SKM-1 (cell line): Measurements from ENCODE around the gene USP44.
"Not testable (repeated sequence)": the region's sequence is repeated elsewhere in the genome, so short reads cannot be mapped to it uniquely, and the experiment has no call there.

ENCODE experiments used
- DNase-seq: peaks from one replicate; lab custom pipeline; 2025; ENCODE audit not compliant: unreplicated experiment; lab: John Stamatoyannopoulos, UW

USP44 gene

DNA sequence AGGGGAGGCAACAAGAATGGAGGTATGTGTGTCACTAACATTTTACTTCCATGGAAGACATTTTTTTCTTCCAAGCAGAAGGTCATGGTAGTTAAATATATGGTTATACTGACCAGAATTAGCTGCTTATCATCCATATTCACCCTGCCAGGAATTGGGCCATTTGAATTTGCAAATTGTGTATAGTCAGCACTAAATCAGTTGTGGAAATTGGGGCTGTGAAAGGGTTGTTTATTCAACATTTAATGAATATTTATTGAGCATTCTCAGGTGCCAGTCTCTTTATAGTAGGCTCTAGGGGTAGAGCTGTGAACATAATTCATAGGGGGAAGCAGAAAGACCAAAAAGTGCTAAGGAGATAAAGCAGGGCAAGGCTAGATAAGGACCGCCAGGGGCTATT, 39.3 kb downstream of the USP44 start:
- DNase-seq: no peak

DNA sequence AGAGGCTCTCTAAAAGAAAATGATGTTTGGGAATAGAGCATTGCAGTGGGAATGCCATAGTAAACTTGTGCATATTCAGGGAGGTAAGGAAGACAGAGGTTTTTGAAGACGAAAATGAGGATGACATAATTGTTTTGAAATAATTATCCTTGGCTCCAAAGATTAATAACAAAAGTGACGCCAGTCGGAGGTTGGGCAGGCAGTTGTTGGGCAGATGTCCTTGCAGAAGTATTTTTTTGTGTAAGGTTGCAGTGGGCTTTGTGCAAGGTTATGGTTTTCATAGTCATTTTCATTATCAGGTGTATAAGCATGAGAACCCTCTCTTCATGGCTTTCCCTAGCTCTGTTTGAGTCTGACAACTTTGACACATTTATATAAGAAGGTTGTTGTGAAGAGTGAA, 42.0 kb downstream of the USP44 start:
- no peak for DNase-seq

DNA sequence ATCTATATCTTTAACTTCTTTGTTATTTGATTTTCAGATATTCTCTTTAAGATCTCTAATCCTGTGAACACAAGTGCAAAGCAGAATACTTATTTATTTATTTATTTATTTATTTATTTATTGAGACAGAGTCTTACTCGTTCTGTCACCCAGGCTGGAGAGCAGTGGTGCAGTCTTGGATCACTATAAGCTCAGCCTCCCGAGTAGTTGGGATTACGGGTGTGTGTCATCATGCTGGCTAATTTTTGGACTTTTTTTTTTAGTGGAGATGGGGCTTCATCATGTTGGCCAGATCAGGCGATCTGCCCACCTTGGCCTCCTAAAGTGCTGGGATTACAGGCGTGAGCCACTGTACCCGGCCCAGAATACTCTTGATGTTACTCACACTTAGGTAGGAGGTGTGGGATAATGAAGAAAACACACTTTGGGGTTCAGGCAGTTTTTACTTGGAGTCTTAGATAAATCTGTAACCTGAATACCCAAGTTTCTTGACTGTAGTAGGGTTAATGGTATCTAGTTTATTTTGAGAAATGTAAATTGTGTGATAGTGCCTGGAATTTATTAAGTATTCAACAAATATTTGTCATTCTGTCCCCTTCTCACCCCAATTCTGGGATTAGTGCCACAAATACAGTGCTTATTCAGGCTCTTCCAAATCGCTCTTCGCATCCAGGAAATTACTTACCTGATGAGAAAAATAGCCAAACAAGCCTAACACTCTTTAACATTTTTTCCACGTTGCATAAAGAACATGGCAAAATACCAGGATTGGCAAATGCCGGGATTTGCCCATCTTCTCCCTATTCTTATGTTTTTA, 44.4 kb downstream of the USP44 start:
- no peak for DNase-seq

DNA sequence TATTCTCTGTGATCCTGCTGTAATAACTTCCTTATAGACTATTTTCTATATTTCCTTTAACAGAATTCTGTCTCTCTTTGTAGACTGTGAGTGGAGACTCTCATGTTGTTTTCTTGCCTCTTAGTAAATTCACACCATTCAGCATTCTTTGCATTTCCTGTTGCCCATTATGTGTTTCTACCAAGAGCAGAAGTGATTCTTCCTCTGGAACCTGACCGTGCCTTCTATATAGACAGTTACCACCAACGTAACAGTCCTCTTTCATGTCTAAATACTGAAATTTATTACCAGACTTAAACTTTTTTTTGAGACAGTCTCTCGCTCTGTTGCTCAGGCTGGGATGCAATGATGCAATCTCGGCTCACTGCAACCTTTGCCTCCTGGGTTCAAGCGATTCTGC, 46.2 kb downstream of the USP44 start:
- DNase-seq: no peak

DNA sequence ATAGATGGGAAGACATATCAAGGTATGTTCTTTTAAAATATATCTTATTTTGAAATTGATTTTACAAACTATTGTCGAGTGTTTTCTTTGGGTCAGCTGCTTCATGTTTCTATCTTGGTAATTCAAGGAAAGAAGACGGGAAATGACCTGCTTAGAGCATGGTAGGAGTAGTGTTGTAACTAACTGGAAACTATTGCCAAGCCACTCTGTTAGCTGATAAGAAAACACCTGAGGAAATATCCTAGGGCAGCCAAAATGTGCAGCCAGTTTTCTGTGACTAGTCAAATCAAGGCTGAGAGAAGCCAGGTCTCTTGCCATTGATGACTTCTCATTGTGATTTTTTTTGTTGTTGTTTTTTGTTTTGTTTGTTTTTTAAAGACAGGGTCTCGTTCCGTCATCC, 47.1 kb downstream of the USP44 start:
- no peak for DNase-seq

GRCh38 chr12:95499772-95500171, 51.5 kb downstream of the USP44 start:
- DNase-seq: no peak

- no peak for DNase-seq
These were observed 52.3 kb downstream of the USP44 start for GRCh38 chr12:95498968-95499367.

- DNase-seq: no peak
These were observed 54.2 kb downstream of the USP44 start for GRCh38 chr12:95497031-95497430.

DNA sequence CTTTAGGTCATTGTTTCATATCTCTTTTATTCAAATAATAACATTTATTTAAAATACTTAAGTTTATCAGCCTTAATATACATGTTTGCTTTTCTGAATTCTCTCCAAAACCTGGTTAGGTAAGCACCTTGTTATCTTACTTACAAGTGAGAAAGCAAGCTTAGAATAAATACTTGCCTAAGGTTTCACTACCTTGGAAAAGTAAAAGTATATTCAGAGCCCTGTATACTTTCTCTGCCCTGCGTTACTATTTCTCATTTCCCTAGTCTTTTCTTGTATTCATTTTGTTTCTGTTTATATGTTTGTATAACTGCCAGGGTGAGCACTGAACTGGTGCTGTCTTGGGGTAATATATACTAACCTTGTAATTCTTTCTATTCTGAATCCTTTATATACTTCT, 55.8 kb downstream of the USP44 start:
- no peak for DNase-seq

DNA sequence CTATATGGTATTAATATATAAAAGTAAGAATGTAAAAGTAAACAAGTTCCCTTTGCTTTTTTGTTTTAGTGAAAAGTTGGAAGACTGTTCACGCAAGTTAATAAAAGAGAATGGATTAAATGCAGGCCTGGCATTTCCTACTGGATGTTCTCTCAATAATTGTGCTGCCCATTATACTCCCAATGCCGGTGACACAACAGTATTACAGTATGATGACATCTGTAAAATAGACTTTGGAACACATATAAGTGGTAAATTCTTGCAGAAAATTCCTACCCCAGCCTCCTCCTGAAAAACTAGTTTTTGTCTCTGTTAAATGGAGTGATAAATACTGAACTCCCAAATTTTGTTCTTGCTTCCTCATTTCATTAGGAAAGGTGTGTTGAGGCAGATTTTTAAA, 56.4 kb downstream of the USP44 start:
- DNase-seq: no peak

- no peak for DNase-seq
These were observed 58.8 kb downstream of the USP44 start for GRCh38 chr12:95492462-95492861.

- DNase-seq: no peak
These were observed 64.3 kb downstream of the USP44 start for GRCh38 chr12:95487024-95487423.

DNA sequence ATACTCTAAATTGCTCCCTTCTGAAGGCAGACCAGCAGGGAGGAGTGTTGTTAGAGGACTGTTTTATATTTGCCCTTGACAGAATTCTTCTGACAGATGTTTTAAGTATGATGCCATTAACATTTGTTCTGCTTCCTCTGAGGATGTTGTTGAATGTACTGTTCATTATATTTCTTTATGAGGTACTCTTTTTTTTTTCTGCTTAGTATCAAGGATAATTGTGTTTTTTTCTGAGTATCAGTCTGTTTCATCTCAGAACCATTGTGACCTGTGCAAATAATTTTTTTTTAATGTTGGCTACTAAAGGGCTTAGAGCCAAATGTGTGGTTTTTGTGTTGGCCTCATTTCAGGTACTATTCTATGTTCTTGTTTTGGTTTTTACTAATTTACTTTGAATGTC, 66.8 kb downstream of the USP44 start:
- DNase-seq: no peak

DNA sequence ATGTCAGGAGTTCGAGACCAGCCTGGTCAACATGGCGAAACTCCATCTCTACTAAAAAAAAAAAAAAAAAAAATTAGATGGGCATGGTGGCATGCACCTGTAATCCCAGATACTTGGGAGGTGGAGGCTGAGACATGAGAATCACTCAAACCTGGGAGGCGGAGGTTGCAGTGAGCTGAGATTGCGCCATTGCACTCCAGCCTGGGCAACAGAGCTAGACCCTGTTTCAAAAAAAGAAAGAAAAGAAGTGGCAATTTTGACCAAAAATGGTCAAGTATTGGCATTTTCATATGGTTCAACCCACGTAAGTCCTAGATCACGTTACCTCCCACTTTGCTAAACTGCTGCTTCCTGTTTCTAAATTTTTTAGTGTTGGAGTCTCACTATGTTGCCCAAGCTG, 68.7 kb downstream of the USP44 start:
- not testable (repeated sequence) for DNase-seq

DNA sequence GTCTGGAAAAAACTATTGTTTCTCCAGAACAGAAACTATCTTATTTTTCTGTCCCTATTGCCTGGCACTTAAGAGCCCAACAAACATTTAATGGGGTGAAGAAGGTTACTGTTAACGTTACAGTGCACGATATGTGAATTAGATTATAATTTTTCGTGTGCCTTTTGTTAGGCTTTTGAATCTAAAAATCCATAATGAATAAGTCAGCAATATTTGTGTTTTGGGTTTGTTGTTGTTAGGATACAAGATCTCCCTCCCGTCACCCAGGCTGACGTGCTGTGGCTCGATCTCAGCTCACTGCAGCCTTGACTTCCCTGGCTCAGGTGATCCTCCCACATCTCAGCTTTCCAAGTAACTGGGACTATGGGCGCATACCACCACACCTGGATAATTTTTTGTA, 69.4 kb downstream of the USP44 start:
- DNase-seq: no peak

DNA sequence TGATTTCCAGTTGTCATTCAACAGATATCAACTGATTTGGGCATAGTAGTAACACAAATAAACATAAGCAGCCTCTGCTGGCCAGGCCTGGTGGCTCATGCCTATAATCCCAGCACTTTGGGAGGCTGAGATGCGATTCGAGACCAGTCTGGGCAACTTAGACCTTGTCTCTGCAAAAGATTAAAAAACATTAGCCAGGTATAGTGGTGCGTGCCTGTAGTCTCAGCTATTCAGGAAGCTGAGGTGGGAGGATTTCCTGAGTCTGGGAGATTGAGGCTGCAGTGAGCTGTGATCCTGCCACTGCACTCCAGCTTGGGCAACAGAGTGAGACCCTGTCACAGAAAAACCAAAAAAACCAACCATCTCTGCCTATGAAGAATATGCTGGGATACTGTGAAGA, 70.2 kb downstream of the USP44 start:
- DNase-seq: no peak

DNA sequence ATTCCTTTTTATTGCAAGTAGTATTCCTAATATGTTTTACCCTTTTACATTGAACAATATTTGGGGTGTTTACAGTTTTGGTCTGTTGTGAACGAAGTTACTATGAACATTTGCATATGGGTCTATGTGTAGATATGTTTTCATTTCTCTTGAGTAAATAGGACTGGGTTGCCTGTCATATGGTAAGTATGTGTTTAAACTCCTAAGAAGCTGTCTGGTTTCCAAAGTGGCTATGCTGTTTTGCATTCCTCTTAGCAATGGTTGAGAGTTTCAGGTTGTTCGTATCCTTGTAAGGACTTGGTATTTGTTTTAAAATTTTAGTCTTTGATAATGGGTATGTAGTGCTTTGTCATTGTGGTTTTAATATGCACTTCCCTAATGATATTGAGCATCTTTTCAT, 71.0 kb downstream of the USP44 start:
- no peak for DNase-seq

GRCh38 chr12:95474660-95474958, 76.7 kb downstream of the USP44 start:
- DNase-seq: no peak

DNA sequence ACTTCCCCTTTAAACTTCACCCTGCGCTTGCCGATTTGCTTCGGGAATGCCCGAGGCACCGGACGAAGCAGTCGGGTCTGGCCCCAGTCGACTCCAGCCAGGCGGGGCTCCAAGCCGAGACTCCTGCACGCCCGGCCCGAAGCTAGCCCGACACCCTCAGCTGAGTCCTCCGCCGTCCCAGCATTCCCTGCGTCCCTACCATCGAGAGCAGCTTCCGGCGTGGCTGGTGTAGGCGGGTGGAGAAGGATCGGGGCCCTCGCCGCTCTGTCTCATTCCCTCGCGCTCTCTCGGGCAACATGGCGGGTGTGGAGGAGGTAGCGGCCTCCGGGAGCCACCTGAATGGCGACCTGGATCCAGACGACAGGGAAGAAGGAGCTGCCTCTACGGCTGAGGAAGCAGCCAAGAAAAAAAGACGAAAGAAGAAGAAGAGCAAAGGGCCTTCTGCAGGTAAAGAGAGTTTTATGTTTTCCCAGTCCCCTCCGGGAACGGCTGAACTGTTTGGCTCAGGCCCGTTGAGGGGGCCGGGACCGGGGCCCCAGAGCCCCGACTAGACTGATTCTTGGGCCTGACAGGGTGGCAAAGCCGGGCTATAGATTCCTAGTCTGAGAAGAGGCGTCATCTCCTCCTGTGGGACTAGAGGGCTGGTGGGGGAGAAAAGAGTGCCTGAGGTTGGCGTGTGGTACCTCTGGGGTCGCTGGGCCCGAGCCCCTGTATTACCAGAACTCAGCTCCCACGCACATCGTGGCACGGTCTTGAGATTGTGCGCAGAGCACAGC, 77.2 kb downstream of the USP44 start, which contains the start of gene METAP2:
Gene METAP2, plus strand, starts transcription at position 269 of the 776 bp plus-strand sequence. Its CDS starts 28 bp downstream, at position 297.
- peak; percentile 27 for DNase-seq

GRCh38 chr12:95473231-95473883, 77.9 kb downstream of the USP44 start:
- no peak for DNase-seq

- no peak for DNase-seq
These were observed 81.0 kb downstream of the USP44 start for GRCh38 chr12:95470300-95470699.
